HepG2 (cell line): ENCODE data around the gene ALMS1. TPM values are rescaled to one million over a fixed set of nuclear protein-coding genes. Genes with fewer than 3 reads are reported as not detected.
A peak's percentile ranks its signal among the peaks of the same experiment; 100 is the strongest.

ENCODE experiments used
- ARID5B ChIP-seq: IDR thresholded peaks from 2 replicates; pipeline ENCODE4 v1.4.0; 2020; ENCODE audit warnings: mild to moderate bottlenecking, missing genetic modification reagents
- ATF4 ChIP-seq, 2 experiments: fragments of 450-650 bp in 1 of 2; sonication (generic) in 1 of 2; formaldehyde crosslinking; IDR thresholded peaks; 2 replicates each; pipeline versions ENCODE4 v1.5.0 to v1.8.0; 2020 to 2022; ENCODE audit warnings: mild to moderate bottlenecking in 1 of 2, missing genetic modification reagents in 1 of 2
- CAMTA2 ChIP-seq: sonication (generic); formaldehyde crosslinking; IDR thresholded peaks from 2 replicates; pipeline ENCODE4 v1.4.0; 2020; ENCODE audit warnings: mild to moderate bottlenecking, missing genetic modification reagents, borderline replicate concordance
- IRF2 ChIP-seq: IDR thresholded peaks from 2 replicates; pipeline ENCODE4 v1.6.1; 2018; ENCODE audit warnings: missing genetic modification reagents, missing compliant biosample characterization
- KIAA2018 ChIP-seq: sonication (generic); formaldehyde crosslinking; IDR thresholded peaks from 2 replicates; pipeline ENCODE4 v1.5.0; 2020; ENCODE audit warnings: mild to moderate bottlenecking, missing genetic modification reagents, borderline replicate concordance
- MIXL1 ChIP-seq: IDR thresholded peaks from 2 replicates; pipeline ENCODE4 v1.6.1; 2016
- PITX1 ChIP-seq: sonication (generic); formaldehyde crosslinking; IDR thresholded peaks from 2 replicates; pipeline ENCODE4 v1.5.1; 2020; ENCODE audit warnings: mild to moderate bottlenecking, missing genetic modification reagents
- POGZ ChIP-seq: sonication (generic); formaldehyde crosslinking; IDR thresholded peaks from 2 replicates; pipeline ENCODE4 v1.4.0; 2020; ENCODE audit warnings: mild to moderate bottlenecking, missing genetic modification reagents
- REPIN1 ChIP-seq: sonication (generic); formaldehyde crosslinking; IDR thresholded peaks from 2 replicates; pipeline ENCODE4 v1.8.0; 2022; ENCODE audit warnings: missing genetic modification reagents, low read depth, mild to moderate bottlenecking, borderline replicate concordance
- SCMH1 ChIP-seq: sonication (generic); formaldehyde crosslinking; IDR thresholded peaks from 2 replicates; pipeline ENCODE4 v1.9.0; 2021; ENCODE audit warnings: missing genetic modification reagents, mild to moderate bottlenecking, borderline replicate concordance
- SOX6 ChIP-seq, 2 experiments: fragments of 450-650 bp in 1 of 2; sonication (generic) in 1 of 2; formaldehyde crosslinking in 1 of 2; IDR thresholded peaks; 2 replicates each; pipeline versions ENCODE4 v1.4.0 to v1.6.1; 2017 to 2020; ENCODE audit warnings: antibody characterized with exemption in 1 of 2, mild to moderate bottlenecking in 1 of 2, missing genetic modification reagents in 1 of 2
- TFDP2 ChIP-seq: sonication (generic); formaldehyde crosslinking; IDR thresholded peaks from 2 replicates; pipeline ENCODE4 v1.4.0; 2020; ENCODE audit warnings: missing genetic modification reagents
- ZNF33A ChIP-seq: sonication (generic); formaldehyde crosslinking; IDR thresholded peaks from 2 replicates; pipeline ENCODE4 v1.5.1; 2020; ENCODE audit warnings: missing genetic modification reagents, mild to moderate bottlenecking, moderate library complexity, borderline replicate concordance
- ZNF670 ChIP-seq: sonication (generic); formaldehyde crosslinking; IDR thresholded peaks from 2 replicates; pipeline ENCODE4 v1.8.0; 2022; ENCODE audit warnings: mild to moderate bottlenecking, missing genetic modification reagents, borderline replicate concordance
- ZNF839 ChIP-seq: sonication (generic); formaldehyde crosslinking; IDR thresholded peaks from 2 replicates; pipeline ENCODE4 v1.4.0; 2020; ENCODE audit warnings: missing genetic modification reagents, mild to moderate bottlenecking, borderline replicate concordance
- polyA plus RNA-seq, 8 experiments: library from polyadenylated mRNA; depleted of rRNA in 3 of 8; stranded (reverse) in 7 of 8; unstranded in 1 of 8; fragments of >200 nt; fragmentation: Illumina TruSeq in 4 of 8; extraction: Trizol in 4 of 8; gene quantifications; 2 replicates each; pipeline versions ENCODE4 v1.2.1 to v1.2.3, GENCODE V29; 2011 to 2016; ENCODE audit warnings: low read depth in 4 of 8, missing spikeins in 1 of 8, mixed read lengths in 1 of 8; ENCODE audit not compliant: insufficient read depth in 1 of 8
- total RNA-seq, 5 experiments: library from RNA; depleted of rRNA; stranded (reverse); fragments of >200 nt; fragmentation: Illumina TruSeq; extraction: Trizol; gene quantifications; 2 replicates each; pipeline ENCODE4 v1.2.3, GENCODE V29; 2016; ENCODE audit warnings: low read depth in 1 of 5

Gene ALMS1
- total and polyA plus RNA-seq, 2 of the 13 experiments (the other 11 are each of a cell fraction or from before 2014, with no cell fraction given): 12.9 to 21.2 TPM

- TF ChIP-seq TFDP2 (CRISPR knock-in tag): 0 out of 2 replicates have a peak, but pooled peaks have one; percentile 14
- no peak for TF ChIP-seq PITX1
- TF ChIP-seq KIAA2018 (CRISPR knock-in tag): no peak
- peak; percentile 81 for TF ChIP-seq MIXL1 (CRISPR knock-in tag)
- TF ChIP-seq ARID5B: peak; percentile 67; the same call in 1 of the 2 replicates
- TF ChIP-seq CAMTA2 (CRISPR knock-in tag): no peak
- TF ChIP-seq SOX6 (IDR thresholded peaks at IDR 0.05): no peak
- peak; percentile 21; the same call in 1 of the 2 replicates for TF ChIP-seq SOX6 (CRISPR knock-in tag; IDR thresholded peaks at IDR 0.05)
- TF ChIP-seq POGZ (CRISPR knock-in tag): no peak; the same call in 1 of the 2 replicates
- TF ChIP-seq ZNF33A: no peak
- TF ChIP-seq IRF2 (CRISPR knock-in tag): peak; percentile 54; the same call in 1 of the 2 replicates
- no peak for TF ChIP-seq REPIN1 (CRISPR knock-in tag)
- peak in 1 of 2 experiments; percentile 35; a peak in 1 of 4 replicates for TF ChIP-seq ATF4 (CRISPR knock-in tag; IDR thresholded peaks at IDR 0.05)
- TF ChIP-seq ZNF839 (CRISPR knock-in tag): no peak
- TF ChIP-seq ZNF670: peak; percentile 69; the same call in 1 of the 2 replicates
- TF ChIP-seq SCMH1: no peak
These were observed 58.6 kb downstream of the ALMS1 start (continued) for GRCh38 chr2:73444202-73444601.
